ENCODE data around the gene NDE1.
"Not testable (repeated sequence)": the region's sequence is repeated elsewhere in the genome, so short reads cannot be mapped to it uniquely, and the experiment has no call there.

Gene NDE1

GRCh38 chr16:15682105-15682570, 32.1 kb downstream of the NDE1 start:
- DNase-seq (ENCODE audit: low read depth) = peak; percentile 48
- Histone ChIP-seq H3K9me3 (ENCODE audit: control insufficient read depth, low read length) (no peaks in the 10 kb centered on the region), H3K36me3 (ENCODE audit: control insufficient read depth, insufficient read depth, low read length, severe bottlenecking) (peaks cover 13% of the 10 kb centered on the region), H3K27me3 (replicated peaks; ENCODE audit: control insufficient read depth, insufficient read depth, low read length) (no peaks in the 10 kb centered on the region), H3K4me3 (ENCODE audit: low read length) (peak overlapping the region; percentile 55), H3K9ac (ENCODE audit: low read length) (no peak overlapping the region), H3K4me1 (ENCODE audit: control insufficient read depth, insufficient read depth, low read length) (peaks cover 3% of the 10 kb centered on the region)

GRCh38 chr16:15686287-15686686, 36.2 kb downstream of the NDE1 start:
- DNase-seq (ENCODE audit: low read depth) = no peak
- Histone ChIP-seq H3K36me3 (ENCODE audit: control insufficient read depth, insufficient read depth, low read length, severe bottlenecking) (peaks cover 12% of the 10 kb centered on the region), H3K27me3 (replicated peaks; ENCODE audit: control insufficient read depth, insufficient read depth, low read length) (no peaks in the 10 kb centered on the region)

GRCh38 chr16:15689290-15689689, 39.2 kb downstream of the NDE1 start:
- peaks cover 19% of the 10 kb centered on the region for H3K36me3 ChIP-seq (ENCODE audit: control insufficient read depth, insufficient read depth, low read length, severe bottlenecking)
- no peak overlapping the region for H3K4me3 ChIP-seq (ENCODE audit: low read length)
- DNase-seq (ENCODE audit: low read depth) = no peak
- H3K9me3 ChIP-seq (ENCODE audit: control insufficient read depth, low read length) = no peaks in the 10 kb centered on the region
- H3K4me1 ChIP-seq (ENCODE audit: control insufficient read depth, insufficient read depth, low read length) = no peaks in the 10 kb centered on the region
- no peak overlapping the region for H3K9ac ChIP-seq (ENCODE audit: low read length)
- H3K27me3 ChIP-seq (replicated peaks; ENCODE audit: control insufficient read depth, insufficient read depth, low read length) = no peaks in the 10 kb centered on the region

More at GRCh38 chr16:15686287-15686686, 36.2 kb downstream of the NDE1 start:
- Histone ChIP-seq H3K4me1 (ENCODE audit: control insufficient read depth, insufficient read depth, low read length) (peaks cover 3% of the 10 kb centered on the region), H3K4me3 (ENCODE audit: low read length) (no peak overlapping the region), H3K9ac (ENCODE audit: low read length) (no peak overlapping the region), H3K9me3 (ENCODE audit: control insufficient read depth, low read length) (no peaks in the 10 kb centered on the region)

GRCh38 chr16:15690296-15690695, 40.3 kb downstream of the NDE1 start:
- no peaks in the 10 kb centered on the region for H3K4me1 ChIP-seq (ENCODE audit: control insufficient read depth, insufficient read depth, low read length)
- peaks cover 26% of the 10 kb centered on the region for H3K36me3 ChIP-seq (ENCODE audit: control insufficient read depth, insufficient read depth, low read length, severe bottlenecking)
- H3K27me3 ChIP-seq (replicated peaks; ENCODE audit: control insufficient read depth, insufficient read depth, low read length) = no peaks in the 10 kb centered on the region
- H3K9ac ChIP-seq (ENCODE audit: low read length) = no peak overlapping the region
- peak; percentile 41 for DNase-seq (ENCODE audit: low read depth)
- no peaks in the 10 kb centered on the region for H3K9me3 ChIP-seq (ENCODE audit: control insufficient read depth, low read length)
- H3K4me3 ChIP-seq (ENCODE audit: low read length) = no peak overlapping the region

- Histone ChIP-seq H3K36me3 (ENCODE audit: control insufficient read depth, insufficient read depth, low read length, severe bottlenecking) (peaks cover 26% of the 10 kb centered on the region), H3K4me1 (ENCODE audit: control insufficient read depth, insufficient read depth, low read length) (no peaks in the 10 kb centered on the region), H3K9me3 (ENCODE audit: control insufficient read depth, low read length) (no peaks in the 10 kb centered on the region), H3K4me3 (ENCODE audit: low read length) (no peak overlapping the region), H3K27me3 (replicated peaks; ENCODE audit: control insufficient read depth, insufficient read depth, low read length) (no peaks in the 10 kb centered on the region), H3K9ac (ENCODE audit: low read length) (no peak overlapping the region)
- no peak for DNase-seq (ENCODE audit: low read depth)
Observed at GRCh38 chr16:15691046-15691445, 41.0 kb downstream of the NDE1 start.

- not testable (repeated sequence) for H3K9ac ChIP-seq (ENCODE audit: low read length); DNase-seq (ENCODE audit: low read depth); H3K9me3 ChIP-seq (ENCODE audit: control insufficient read depth, low read length); H3K4me3 ChIP-seq (ENCODE audit: low read length); H3K27me3 ChIP-seq (replicated peaks; ENCODE audit: control insufficient read depth, insufficient read depth, low read length); H3K4me1 ChIP-seq (ENCODE audit: control insufficient read depth, insufficient read depth, low read length)
- peaks cover 29% of the 10 kb centered on the region for H3K36me3 ChIP-seq (ENCODE audit: control insufficient read depth, insufficient read depth, low read length, severe bottlenecking)
Observed at GRCh38 chr16:15692508-15692907, 42.5 kb downstream of the NDE1 start.

GRCh38 chr16:15694499-15694898, 44.5 kb downstream of the NDE1 start:
- no peak overlapping the region for H3K9ac ChIP-seq (ENCODE audit: low read length)
- H3K36me3 ChIP-seq (ENCODE audit: control insufficient read depth, insufficient read depth, low read length, severe bottlenecking) = peaks cover 37% of the 10 kb centered on the region
- no peak for DNase-seq (ENCODE audit: low read depth)
- H3K4me3 ChIP-seq (ENCODE audit: low read length) = no peak overlapping the region
- H3K27me3 ChIP-seq (replicated peaks; ENCODE audit: control insufficient read depth, insufficient read depth, low read length) = no peaks in the 10 kb centered on the region
- no peaks in the 10 kb centered on the region for H3K4me1 ChIP-seq (ENCODE audit: control insufficient read depth, insufficient read depth, low read length)
- no peaks in the 10 kb centered on the region for H3K9me3 ChIP-seq (ENCODE audit: control insufficient read depth, low read length)

- H3K4me1 ChIP-seq (ENCODE audit: control insufficient read depth, insufficient read depth, low read length) = no peaks in the 10 kb centered on the region
- H3K9ac ChIP-seq (ENCODE audit: low read length) = no peak overlapping the region
- H3K9me3 ChIP-seq (ENCODE audit: control insufficient read depth, low read length) = no peaks in the 10 kb centered on the region
- H3K36me3 ChIP-seq (ENCODE audit: control insufficient read depth, insufficient read depth, low read length, severe bottlenecking) = peaks cover 38% of the 10 kb centered on the region
- no peak for DNase-seq (ENCODE audit: low read depth)
- no peaks in the 10 kb centered on the region for H3K27me3 ChIP-seq (replicated peaks; ENCODE audit: control insufficient read depth, insufficient read depth, low read length)
- H3K4me3 ChIP-seq (ENCODE audit: low read length) = no peak overlapping the region
Observed at GRCh38 chr16:15699819-15700218, 49.8 kb downstream of the NDE1 start.

GRCh38 chr16:15701367-15701766, 51.3 kb downstream of the NDE1 start:
- no peak overlapping the region for H3K4me3 ChIP-seq (ENCODE audit: low read length)
- no peaks in the 10 kb centered on the region for H3K9me3 ChIP-seq (ENCODE audit: control insufficient read depth, low read length)
- no peak for DNase-seq (ENCODE audit: low read depth)
- H3K4me1 ChIP-seq (ENCODE audit: control insufficient read depth, insufficient read depth, low read length) = no peaks in the 10 kb centered on the region
- H3K27me3 ChIP-seq (replicated peaks; ENCODE audit: control insufficient read depth, insufficient read depth, low read length) = no peaks in the 10 kb centered on the region
- H3K9ac ChIP-seq (ENCODE audit: low read length) = no peak overlapping the region
- H3K36me3 ChIP-seq (ENCODE audit: control insufficient read depth, insufficient read depth, low read length, severe bottlenecking) = peaks cover 36% of the 10 kb centered on the region

- Histone ChIP-seq H3K9me3 (ENCODE audit: control insufficient read depth, low read length) (no peaks in the 10 kb centered on the region), H3K9ac (ENCODE audit: low read length) (no peak overlapping the region), H3K4me1 (ENCODE audit: control insufficient read depth, insufficient read depth, low read length) (no peaks in the 10 kb centered on the region), H3K36me3 (ENCODE audit: control insufficient read depth, insufficient read depth, low read length, severe bottlenecking) (peaks cover 29% of the 10 kb centered on the region), H3K4me3 (ENCODE audit: low read length) (no peak overlapping the region), H3K27me3 (replicated peaks; ENCODE audit: control insufficient read depth, insufficient read depth, low read length) (no peaks in the 10 kb centered on the region)
- peak; percentile 9 for DNase-seq (ENCODE audit: low read depth)
Observed at GRCh38 chr16:15701975-15702970, 52.2 kb downstream of the NDE1 start.

GRCh38 chr16:15703029-15703736, 53.1 kb downstream of the NDE1 start:
- no peaks in the 10 kb centered on the region for H3K27me3 ChIP-seq (replicated peaks; ENCODE audit: control insufficient read depth, insufficient read depth, low read length)
- no peaks in the 10 kb centered on the region for H3K4me1 ChIP-seq (ENCODE audit: control insufficient read depth, insufficient read depth, low read length)
- H3K36me3 ChIP-seq (ENCODE audit: control insufficient read depth, insufficient read depth, low read length, severe bottlenecking) = peaks cover 26% of the 10 kb centered on the region
- no peaks in the 10 kb centered on the region for H3K9me3 ChIP-seq (ENCODE audit: control insufficient read depth, low read length)
- no peak overlapping the region for H3K4me3 ChIP-seq (ENCODE audit: low read length)
- no peak for DNase-seq (ENCODE audit: low read depth)
- no peak overlapping the region for H3K9ac ChIP-seq (ENCODE audit: low read length)
